SH-SY5Y (cell line): ENCODE measurements around the gene CALU.

Experiments
- GATA2 ChIP-seq: IDR thresholded peaks from 2 replicates; pipeline ENCODE4 v1.6.1; 2011; ENCODE audit warnings: mild to moderate bottlenecking, low read depth, low read length
- GATA3 ChIP-seq: IDR thresholded peaks from 2 replicates; pipeline ENCODE4 v1.6.1; 2011; ENCODE audit warnings: low read depth, mild to moderate bottlenecking, low read length, moderate library complexity

DNA sequence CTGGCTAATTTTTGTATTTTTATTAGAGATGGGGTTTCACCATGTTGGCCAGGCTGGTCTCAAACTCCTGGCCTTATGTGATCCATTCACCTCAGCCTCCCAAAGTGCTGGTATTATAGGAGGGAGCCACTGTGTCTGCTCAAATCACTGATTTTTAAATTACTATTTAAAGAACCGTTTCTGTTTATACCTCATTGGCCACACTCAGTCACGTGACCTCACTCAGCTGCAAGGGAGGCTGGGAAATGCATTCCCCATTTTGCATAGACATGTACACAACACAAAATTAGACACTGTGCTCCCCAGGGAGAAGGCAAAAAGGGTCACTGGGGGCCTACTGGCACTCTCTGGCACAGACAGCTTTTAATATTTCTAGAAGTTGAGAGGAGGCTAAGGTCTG is 13.6 kb upstream of the CALU start:
- TF ChIP-seq GATA3: no peak
- no peak for TF ChIP-seq GATA2
